Activated T-helper 2 cell treated with anti-CD3 and anti-CD28 coated beads, Interferon-gamma antibody, Interleukin-2, Interleukin-4, amounts not matched to agents 10 μg/mL and 5 μg/mL and 100 μg/mL, durations not matched to agents 14 hours and 24 hours and 36 hours (primary cell): ENCODE results near the gene CFAP221. TPM values are rescaled to one million over a fixed set of nuclear protein-coding genes. Genes with fewer than 3 reads are reported as not detected.

Source experiments
- DNase-seq: peaks from one replicate; pipeline ENCODE4 v3.0.0; 2021; ENCODE audit warnings: low spot score
- H3K27ac Mint-ChIP-seq: one replicate; pipeline ENCODE4 v1.8.0; 2021; ENCODE audit warnings: mixed read lengths
- H3K27me3 Mint-ChIP-seq: one replicate; pipeline ENCODE4 v1.8.0; 2021; ENCODE audit warnings: low read depth, mixed read lengths
- H3K36me3 Mint-ChIP-seq: one replicate; pipeline ENCODE4 v1.8.0; 2021; ENCODE audit warnings: low read depth, mixed read lengths
- H3K4me1 Mint-ChIP-seq: one replicate; pipeline ENCODE4 v1.8.0; 2021; ENCODE audit warnings: low read depth, mixed read lengths
- H3K4me3 Mint-ChIP-seq: one replicate; pipeline ENCODE4 v1.8.0; 2021; ENCODE audit warnings: low read depth, mild to moderate bottlenecking, moderate library complexity, mixed read lengths
- H3K9me3 Mint-ChIP-seq: one replicate; pipeline ENCODE4 v1.8.0; 2021; ENCODE audit warnings: mixed read lengths
- intact Hi-C: fragments of 100-400 bp; cut with micrococcal nuclease; formaldehyde crosslinking; loops from one replicate; pipeline ENCODE4 v1.15.1; 2023
- total RNA-seq: library from RNA; stranded (reverse); gene quantifications from 2 replicates; pipeline ENCODE4 v1.2.3, GENCODE V29; 2022

CFAP221 gene
- total RNA-seq, 1 donor from 2014 or later: not detected

GRCh38 chr2:119683074-119683712 lies 138.9 kb downstream of the CFAP221 start:
- H3K9me3 Mint-ChIP-seq: no peaks in the 10 kb centered on the region
- peaks cover 10% of the 10 kb centered on the region for H3K36me3 Mint-ChIP-seq
- DNase-seq: no peak
- peaks cover 17% of the 10 kb centered on the region for H3K4me1 Mint-ChIP-seq
- intact Hi-C loops: no loop called here
- H3K4me3 Mint-ChIP-seq: no peak overlapping the region
- no peak overlapping the region for H3K27ac Mint-ChIP-seq
- no peaks in the 10 kb centered on the region for H3K27me3 Mint-ChIP-seq

- DNase-seq: no peak
- peaks cover 16% of the 10 kb centered on the region for H3K4me1 Mint-ChIP-seq
- H3K9me3 Mint-ChIP-seq: no peaks in the 10 kb centered on the region
- no peak overlapping the region for H3K4me3 Mint-ChIP-seq
- peaks cover 11% of the 10 kb centered on the region for H3K36me3 Mint-ChIP-seq
- H3K27ac Mint-ChIP-seq: no peak overlapping the region
- H3K27me3 Mint-ChIP-seq: no peaks in the 10 kb centered on the region
- intact Hi-C loops: no loop called here
Measured at GRCh38 chr2:119683713-119684443, 139.6 kb downstream of the CFAP221 start.

DNA sequence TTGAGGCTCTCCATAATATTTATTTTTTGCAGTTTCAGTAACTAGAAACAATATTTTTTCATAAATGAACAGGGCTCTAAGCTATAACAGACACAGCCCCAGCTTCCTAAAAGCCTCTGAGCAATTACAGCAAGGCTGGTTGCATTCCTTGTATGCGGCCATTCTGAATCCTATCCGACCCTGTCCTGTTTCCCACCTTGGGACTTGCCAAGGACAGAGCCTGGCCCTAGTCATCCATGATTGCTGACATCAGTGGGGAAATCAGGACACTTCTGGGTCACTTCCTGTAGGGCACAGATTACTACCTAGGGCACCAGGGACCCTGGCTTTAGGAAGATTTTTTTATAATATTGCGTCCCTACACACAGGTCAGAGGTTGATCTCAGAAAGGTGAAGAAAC lies 140.3 kb downstream of the CFAP221 start:
- intact Hi-C loops: no loop called here
- Mint-ChIP-seq H3K36me3 (peaks cover 15% of the 10 kb centered on the region), H3K27ac (no peak overlapping the region), H3K9me3 (no peaks in the 10 kb centered on the region), H3K4me3 (no peak overlapping the region), H3K27me3 (no peaks in the 10 kb centered on the region), H3K4me1 (peaks cover 13% of the 10 kb centered on the region)
- DNase-seq: no peak

DNA sequence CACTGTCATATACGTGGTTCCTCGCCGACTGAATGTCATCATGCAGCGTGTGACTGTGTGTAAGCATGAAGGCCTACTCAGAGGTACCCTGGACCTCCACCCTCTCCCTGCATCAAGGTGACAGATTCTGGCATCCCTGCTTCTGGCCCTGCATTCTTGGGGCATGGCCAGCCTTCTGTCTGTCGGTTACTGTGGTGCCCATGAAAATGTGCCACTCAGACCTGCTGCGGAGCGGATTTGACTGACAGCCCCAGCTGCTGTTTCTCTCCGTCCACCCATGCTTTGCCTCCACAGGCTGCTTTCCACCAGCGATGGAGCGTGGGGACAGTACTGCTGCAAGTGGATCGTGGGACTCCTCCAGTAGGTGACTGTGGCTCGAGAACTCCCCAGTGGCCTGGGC lies 144.4 kb downstream of the CFAP221 start:
- intact Hi-C loops: no loop called here
- no peak for DNase-seq
- H3K36me3 Mint-ChIP-seq: peaks cover 15% of the 10 kb centered on the region
- no peaks in the 10 kb centered on the region for H3K27me3 Mint-ChIP-seq
- no peak overlapping the region for H3K4me3 Mint-ChIP-seq
- H3K4me1 Mint-ChIP-seq: peaks cover 5% of the 10 kb centered on the region
- H3K9me3 Mint-ChIP-seq: no peaks in the 10 kb centered on the region
- H3K27ac Mint-ChIP-seq: no peak overlapping the region

DNA sequence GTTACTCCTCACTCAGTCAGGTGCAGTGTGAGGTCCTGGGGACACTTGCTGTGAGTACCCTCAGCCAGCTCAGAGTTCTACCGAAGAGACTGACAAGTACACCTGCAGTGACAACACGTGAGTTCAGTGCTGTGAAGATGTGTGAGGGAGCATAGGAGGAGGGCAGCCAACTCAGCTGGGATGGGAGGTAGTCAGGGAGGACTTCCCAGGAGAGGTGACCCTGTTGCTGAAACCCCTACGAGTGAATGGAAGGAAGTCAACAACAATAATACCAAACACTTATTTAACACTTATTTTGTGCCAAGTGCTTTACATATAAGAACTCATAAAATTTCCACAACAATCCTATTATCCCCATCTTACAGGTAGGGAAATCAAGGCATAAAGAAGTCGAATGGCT lies 145.0 kb downstream of the CFAP221 start:
- intact Hi-C loops: no loop called here
- H3K4me1 Mint-ChIP-seq: peaks cover under 1% of the 10 kb centered on the region
- DNase-seq: no peak
- no peaks in the 10 kb centered on the region for H3K27me3 Mint-ChIP-seq
- H3K36me3 Mint-ChIP-seq: peaks cover 11% of the 10 kb centered on the region
- no peak overlapping the region for H3K4me3 Mint-ChIP-seq
- no peaks in the 10 kb centered on the region for H3K9me3 Mint-ChIP-seq
- H3K27ac Mint-ChIP-seq: no peak overlapping the region

DNA sequence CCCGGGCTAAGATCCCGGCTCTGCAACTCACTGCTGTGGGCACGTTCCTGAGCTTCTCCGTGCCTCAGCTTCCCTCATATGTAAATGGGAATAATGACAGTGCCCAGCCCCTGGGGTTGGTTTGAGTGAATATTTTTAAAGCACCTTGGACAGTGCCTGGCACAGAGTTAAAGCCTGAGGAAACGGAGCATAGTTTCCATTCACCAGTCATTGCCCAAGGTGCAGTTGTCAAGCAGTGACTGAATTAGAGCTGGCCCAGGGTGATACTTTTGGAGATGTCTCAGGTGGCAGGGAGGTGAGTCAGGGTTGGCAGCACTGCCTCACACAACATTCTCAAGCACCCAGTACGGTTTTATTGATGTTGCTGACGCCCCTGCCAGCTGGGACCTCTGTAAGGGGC lies 146.9 kb downstream of the CFAP221 start:
- Mint-ChIP-seq H3K4me1 (peaks cover 3% of the 10 kb centered on the region), H3K4me3 (no peak overlapping the region), H3K27ac (no peak overlapping the region), H3K36me3 (peaks cover 11% of the 10 kb centered on the region), H3K9me3 (no peaks in the 10 kb centered on the region), H3K27me3 (no peaks in the 10 kb centered on the region)
- no peak for DNase-seq
- intact Hi-C loops: no loop called here

DNA sequence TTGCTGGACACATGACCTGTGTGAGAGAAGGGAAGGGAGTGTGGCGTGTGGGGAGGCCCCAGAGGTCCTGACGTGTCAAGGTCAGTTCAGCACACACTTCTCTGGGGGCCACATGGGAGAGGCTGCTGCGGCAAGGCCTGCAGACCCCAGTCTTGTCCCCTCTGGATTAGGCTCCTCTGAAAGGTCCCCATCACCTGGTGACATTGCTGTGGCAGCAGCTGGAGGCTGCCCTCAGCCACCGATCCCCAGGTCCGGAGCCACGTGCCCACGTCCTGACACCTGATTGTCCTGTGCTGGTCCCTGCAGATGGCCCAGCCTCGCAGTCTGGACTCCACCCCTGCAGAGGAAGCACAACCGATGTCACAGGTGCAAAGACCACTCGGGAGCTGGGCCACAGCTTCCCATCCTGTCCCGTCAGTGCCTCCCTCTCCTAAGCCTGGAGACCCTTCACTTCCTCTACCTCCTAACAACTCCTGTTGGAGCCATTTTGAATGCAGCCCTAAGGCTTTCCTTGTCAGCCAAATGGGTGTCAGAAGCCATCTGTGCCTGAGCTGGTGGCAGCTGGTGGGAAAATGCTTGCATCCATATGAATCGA lies 147.5 kb downstream of the CFAP221 start:
- DNase-seq: no peak

DNA sequence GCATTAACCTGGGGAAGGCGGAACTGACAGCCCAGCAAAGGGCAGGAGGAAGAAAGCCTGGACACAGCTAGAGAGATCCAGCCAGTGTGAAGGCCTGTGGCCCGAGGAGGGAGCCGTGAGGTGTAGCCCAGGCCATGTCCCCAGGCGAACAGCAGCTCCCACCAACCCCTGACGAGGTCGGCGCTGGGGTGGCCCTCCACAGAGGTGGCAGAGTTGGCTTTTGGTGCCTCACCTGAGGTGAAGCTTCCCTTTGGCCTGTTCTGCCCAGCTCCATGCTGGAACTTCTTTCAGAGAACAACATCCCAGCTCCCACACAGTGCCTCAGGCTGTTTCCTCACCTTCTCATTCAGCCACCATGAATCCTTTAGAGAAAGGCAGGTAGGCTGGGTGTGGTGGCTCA lies 148.1 kb downstream of the CFAP221 start:
- Mint-ChIP-seq H3K36me3 (peaks cover 7% of the 10 kb centered on the region), H3K27ac (no peak overlapping the region), H3K27me3 (no peaks in the 10 kb centered on the region), H3K9me3 (no peaks in the 10 kb centered on the region), H3K4me1 (peaks cover 3% of the 10 kb centered on the region), H3K4me3 (no peak overlapping the region)
- no peak for DNase-seq
- intact Hi-C loops: no loop called here

More for the DNA sequence above, 147.5 kb downstream of the CFAP221 start:
- Mint-ChIP-seq H3K9me3 (no peaks in the 10 kb centered on the region), H3K27ac (no peak overlapping the region), H3K27me3 (no peaks in the 10 kb centered on the region), H3K4me1 (peaks cover 3% of the 10 kb centered on the region), H3K4me3 (no peak overlapping the region), H3K36me3 (peaks cover 11% of the 10 kb centered on the region)
- intact Hi-C loops: no loop called here

DNA sequence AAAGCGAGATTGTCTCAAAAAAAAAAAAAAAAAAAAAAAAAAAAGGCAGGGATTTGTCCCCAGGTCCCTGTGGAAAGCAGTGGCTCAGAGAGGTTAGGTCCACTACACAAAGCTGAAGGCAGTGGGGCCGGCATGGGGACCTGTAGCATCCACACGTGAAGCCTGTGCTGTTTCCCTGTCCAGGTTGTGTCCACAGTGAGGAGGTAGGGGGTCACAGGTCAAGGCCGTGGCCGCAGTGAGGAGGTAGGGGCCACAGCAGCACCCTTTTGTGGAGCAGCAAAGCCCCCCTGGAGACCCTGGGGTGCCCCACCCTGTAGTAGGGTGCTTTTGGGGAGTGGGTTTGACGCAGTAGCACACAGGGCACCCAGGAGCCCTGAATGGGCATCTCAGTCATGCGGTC lies 148.7 kb downstream of the CFAP221 start:
- Mint-ChIP-seq H3K27me3 (no peaks in the 10 kb centered on the region), H3K4me1 (peaks cover 6% of the 10 kb centered on the region), H3K36me3 (peaks cover 4% of the 10 kb centered on the region), H3K27ac (no peak overlapping the region), H3K9me3 (no peaks in the 10 kb centered on the region), H3K4me3 (no peak overlapping the region)
- DNase-seq: no peak
- intact Hi-C loops: no loop called here

GRCh38 chr2:119693567-119693966 lies 149.3 kb downstream of the CFAP221 start:
- intact Hi-C loops: no loop called here
- Mint-ChIP-seq H3K4me1 (peaks cover 6% of the 10 kb centered on the region), H3K36me3 (peaks cover 4% of the 10 kb centered on the region), H3K27ac (no peak overlapping the region), H3K4me3 (no peak overlapping the region), H3K27me3 (no peaks in the 10 kb centered on the region), H3K9me3 (no peaks in the 10 kb centered on the region)
- DNase-seq: no peak

DNA sequence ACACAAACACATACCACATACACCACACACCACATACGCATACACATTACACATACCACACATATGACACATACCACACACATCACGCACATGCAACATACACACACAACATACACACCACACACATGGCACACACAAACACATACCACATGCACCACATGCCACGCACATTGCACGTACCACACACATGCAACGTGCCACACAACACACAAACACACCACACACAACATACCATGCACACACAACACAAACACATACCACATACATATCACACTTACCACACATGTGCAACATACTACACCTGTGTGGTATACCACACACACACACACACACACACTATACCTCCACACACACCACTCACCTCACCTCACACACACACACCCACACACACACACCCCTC lies 149.7 kb downstream of the CFAP221 start:
- Mint-ChIP-seq H3K27me3 (no peaks in the 10 kb centered on the region), H3K9me3 (no peaks in the 10 kb centered on the region), H3K4me3 (no peak overlapping the region), H3K27ac (no peak overlapping the region), H3K36me3 (peaks cover 3% of the 10 kb centered on the region), H3K4me1 (peaks cover 6% of the 10 kb centered on the region)
- DNase-seq: no peak
- intact Hi-C loops: no loop called here

GRCh38 chr2:119694470-119694844 lies 150.2 kb downstream of the CFAP221 start:
- H3K4me1 Mint-ChIP-seq: peaks cover 6% of the 10 kb centered on the region

DNA sequence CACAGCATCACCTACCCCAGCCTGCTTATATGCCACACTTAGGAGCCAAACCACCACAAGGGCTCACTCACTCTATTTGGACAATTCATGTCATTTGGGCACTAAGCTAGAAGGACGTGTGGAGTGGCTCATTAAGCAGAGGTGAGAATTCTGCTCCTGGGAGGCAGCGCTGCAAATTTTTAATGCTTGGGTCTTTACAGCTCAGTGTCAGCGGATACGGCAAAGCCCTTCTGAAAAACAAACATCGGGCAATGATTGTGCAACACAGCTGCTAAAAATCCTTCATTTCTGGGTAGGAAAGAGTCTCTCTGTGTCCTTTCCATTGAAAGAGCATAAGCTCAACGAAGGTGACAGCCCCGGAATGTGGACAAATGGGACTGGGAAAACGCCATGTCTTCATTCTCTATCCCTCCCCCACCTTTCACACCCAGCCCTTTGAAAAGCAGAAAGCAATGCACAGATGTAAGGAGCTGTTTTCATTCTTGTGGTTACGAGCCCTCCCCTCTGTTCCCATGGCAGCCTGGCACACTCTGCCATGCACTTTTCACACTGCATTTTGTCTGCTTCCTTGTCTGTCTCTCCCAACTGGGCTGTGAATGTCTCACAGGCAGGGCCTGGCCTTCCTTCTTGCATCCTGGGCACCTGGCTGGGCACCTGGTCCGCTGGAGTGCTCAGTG lies 150.7 kb downstream of the CFAP221 start:
- Mint-ChIP-seq H3K4me1 (peaks cover 6% of the 10 kb centered on the region), H3K27me3 (no peaks in the 10 kb centered on the region), H3K36me3 (no peaks in the 10 kb centered on the region), H3K9me3 (no peaks in the 10 kb centered on the region), H3K27ac (no peak overlapping the region), H3K4me3 (no peak overlapping the region)
- intact Hi-C loops: no loop called here
- DNase-seq: no peak

More at GRCh38 chr2:119694470-119694844, 150.2 kb downstream of the CFAP221 start:
- H3K27ac Mint-ChIP-seq: no peak overlapping the region
- no peak for DNase-seq
- H3K36me3 Mint-ChIP-seq: no peaks in the 10 kb centered on the region
- H3K27me3 Mint-ChIP-seq: no peaks in the 10 kb centered on the region
- H3K4me3 Mint-ChIP-seq: no peak overlapping the region
- no peaks in the 10 kb centered on the region for H3K9me3 Mint-ChIP-seq
- intact Hi-C loops: no loop called here
